ENCODE data around the gene NOBOX. TPM values are rescaled to one million over a fixed set of nuclear protein-coding genes. Genes with fewer than 3 reads are reported as not detected.

The NOBOX gene
- polyA plus RNA-seq, 1 donor, result not detected

GRCh38 chr7:144398291-144398690, 5.2 kb downstream of the NOBOX start:
- no peaks in the 10 kb centered on the region for H3K4me1 ChIP-seq (ENCODE audit: control insufficient read depth, insufficient read depth, low read length)
- peaks cover 3% of the 10 kb centered on the region for H3K27me3 ChIP-seq (ENCODE audit: control insufficient read depth, insufficient read depth, low read length)
- no peak overlapping the region for H3K27ac ChIP-seq (ENCODE audit: low read length)
- WGBS (ENCODE audit: insufficient coverage, low lambda C conversion rate), result 100% methylated on average over 1 of the region's 9 CpGs
- H3K36me3 ChIP-seq (ENCODE audit: control insufficient read depth, insufficient read depth, low read length), result no peaks in the 10 kb centered on the region
- no peak overlapping the region for H3K4me3 ChIP-seq (ENCODE audit: low read length)
- H3K9me3 ChIP-seq (ENCODE audit: control insufficient read depth, low read depth, low read length), result no peaks in the 10 kb centered on the region
- no peak for DNase-seq

- WGBS (ENCODE audit: insufficient coverage, low lambda C conversion rate), result 60% methylated on average over 1 of the region's 4 CpGs
- Histone ChIP-seq H3K4me3 (ENCODE audit: low read length) (no peak overlapping the region), H3K9me3 (ENCODE audit: control insufficient read depth, low read depth, low read length) (no peaks in the 10 kb centered on the region), H3K4me1 (ENCODE audit: control insufficient read depth, insufficient read depth, low read length) (no peaks in the 10 kb centered on the region), H3K27ac (ENCODE audit: low read length) (no peak overlapping the region), H3K36me3 (ENCODE audit: control insufficient read depth, insufficient read depth, low read length) (no peaks in the 10 kb centered on the region), H3K27me3 (ENCODE audit: control insufficient read depth, insufficient read depth, low read length) (peaks cover 3% of the 10 kb centered on the region)
- DNase-seq, result no peak
Measured at GRCh38 chr7:144397086-144397485, 6.4 kb downstream of the NOBOX start.

DNA sequence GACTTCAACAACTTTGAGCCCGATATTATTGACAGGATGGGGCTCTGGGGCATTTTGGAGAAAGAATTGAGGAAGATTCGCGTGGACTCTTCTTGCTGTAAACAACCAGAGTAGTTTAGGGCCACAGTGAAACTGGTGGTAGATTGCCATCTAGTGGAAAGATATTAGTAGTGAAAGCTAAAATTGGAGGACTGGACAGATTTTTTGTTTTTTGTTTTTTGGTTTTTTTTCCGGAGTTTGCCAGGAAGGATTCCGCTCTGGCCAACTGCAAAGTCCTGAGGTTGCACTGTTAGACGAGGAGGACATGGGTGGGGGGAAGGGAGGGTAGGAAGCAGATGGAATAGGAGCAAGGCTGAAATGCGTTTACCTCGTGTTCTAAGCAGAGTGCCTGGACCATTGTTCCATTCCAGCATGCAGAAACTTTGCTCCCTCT, 11.7 kb downstream of the NOBOX start:
- Histone ChIP-seq H3K9me3 (ENCODE audit: control insufficient read depth, low read depth, low read length) (no peaks in the 10 kb centered on the region), H3K27ac (ENCODE audit: low read length) (no peak overlapping the region), H3K27me3 (ENCODE audit: control insufficient read depth, insufficient read depth, low read length) (peaks cover 3% of the 10 kb centered on the region), H3K36me3 (ENCODE audit: control insufficient read depth, insufficient read depth, low read length) (no peaks in the 10 kb centered on the region), H3K4me1 (ENCODE audit: control insufficient read depth, insufficient read depth, low read length) (peaks cover 3% of the 10 kb centered on the region), H3K4me3 (ENCODE audit: low read length) (no peak overlapping the region)
- DNase-seq, result peak in 1 of 2 donors; percentile 46
- WGBS (ENCODE audit: insufficient coverage, low lambda C conversion rate), result 0% methylated on average over 3 of the region's 8 CpGs

DNA sequence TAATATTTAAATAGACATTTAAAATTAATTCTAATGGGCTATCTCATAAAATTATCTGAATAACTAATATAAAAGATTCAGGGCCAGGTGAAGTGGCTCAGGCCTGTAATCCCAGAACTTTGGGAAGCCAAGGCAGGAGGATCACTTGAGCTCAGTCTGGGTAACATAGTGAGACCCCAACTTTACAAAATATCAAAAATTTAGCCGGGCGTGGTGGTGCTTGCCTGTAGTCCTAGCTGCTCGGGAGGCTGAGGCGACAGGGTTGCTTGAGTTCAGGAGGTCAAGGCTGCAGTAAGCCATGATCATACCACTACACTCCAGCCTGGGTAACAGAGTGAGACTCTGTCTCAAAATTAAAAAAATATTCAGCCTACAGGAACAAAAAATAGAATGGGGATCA, 12.5 kb downstream of the NOBOX start:
- Histone ChIP-seq H3K27me3 (ENCODE audit: control insufficient read depth, insufficient read depth, low read length) (peaks cover 3% of the 10 kb centered on the region), H3K4me3 (ENCODE audit: low read length) (no peak overlapping the region), H3K4me1 (ENCODE audit: control insufficient read depth, insufficient read depth, low read length) (peaks cover 7% of the 10 kb centered on the region), H3K27ac (ENCODE audit: low read length) (no peak overlapping the region), H3K9me3 (ENCODE audit: control insufficient read depth, low read depth, low read length) (no peaks in the 10 kb centered on the region), H3K36me3 (ENCODE audit: control insufficient read depth, insufficient read depth, low read length) (no peaks in the 10 kb centered on the region)
- no peak for DNase-seq
- no CpG with 5 or more reads among the region's 4 CpGs for WGBS (ENCODE audit: insufficient coverage, low lambda C conversion rate)

GRCh38 chr7:144390481-144390880, 13.0 kb downstream of the NOBOX start:
- no peaks in the 10 kb centered on the region for H3K9me3 ChIP-seq (ENCODE audit: control insufficient read depth, low read depth, low read length)
- peak in 1 of 2 donors; percentile 16 for DNase-seq
- H3K27ac ChIP-seq (ENCODE audit: low read length), result no peak overlapping the region
- H3K4me3 ChIP-seq (ENCODE audit: low read length), result no peak overlapping the region
- H3K4me1 ChIP-seq (ENCODE audit: control insufficient read depth, insufficient read depth, low read length), result peaks cover 7% of the 10 kb centered on the region
- H3K27me3 ChIP-seq (ENCODE audit: control insufficient read depth, insufficient read depth, low read length), result peaks cover 3% of the 10 kb centered on the region
- 83% methylated on average over 2 of the region's 7 CpGs for WGBS (ENCODE audit: insufficient coverage, low lambda C conversion rate)
- no peaks in the 10 kb centered on the region for H3K36me3 ChIP-seq (ENCODE audit: control insufficient read depth, insufficient read depth, low read length)

- no peak overlapping the region for H3K4me3 ChIP-seq (ENCODE audit: low read length)
- no peaks in the 10 kb centered on the region for H3K9me3 ChIP-seq (ENCODE audit: control insufficient read depth, low read depth, low read length)
- H3K27me3 ChIP-seq (ENCODE audit: control insufficient read depth, insufficient read depth, low read length), result peaks cover 3% of the 10 kb centered on the region
- no peak overlapping the region for H3K27ac ChIP-seq (ENCODE audit: low read length)
- DNase-seq, result no peak
- no CpG with 5 or more reads among the region's 5 CpGs for WGBS (ENCODE audit: insufficient coverage, low lambda C conversion rate)
- peaks cover 17% of the 10 kb centered on the region for H3K4me1 ChIP-seq (ENCODE audit: control insufficient read depth, insufficient read depth, low read length)
- H3K36me3 ChIP-seq (ENCODE audit: control insufficient read depth, insufficient read depth, low read length), result no peaks in the 10 kb centered on the region
Measured at GRCh38 chr7:144388950-144389349, 14.5 kb downstream of the NOBOX start.

GRCh38 chr7:144386741-144387140, 16.8 kb downstream of the NOBOX start:
- no peaks in the 10 kb centered on the region for H3K9me3 ChIP-seq (ENCODE audit: control insufficient read depth, low read depth, low read length)
- H3K36me3 ChIP-seq (ENCODE audit: control insufficient read depth, insufficient read depth, low read length), result no peaks in the 10 kb centered on the region
- H3K27ac ChIP-seq (ENCODE audit: low read length), result peak overlapping the region; percentile 98
- H3K27me3 ChIP-seq (ENCODE audit: control insufficient read depth, insufficient read depth, low read length), result no peaks in the 10 kb centered on the region
- no peak for DNase-seq
- H3K4me3 ChIP-seq (ENCODE audit: low read length), result no peak overlapping the region
- peaks cover 17% of the 10 kb centered on the region for H3K4me1 ChIP-seq (ENCODE audit: control insufficient read depth, insufficient read depth, low read length)

GRCh38 chr7:144384555-144385245, 18.8 kb downstream of the NOBOX start:
- H3K27me3 ChIP-seq (ENCODE audit: control insufficient read depth, insufficient read depth, low read length), result no peaks in the 10 kb centered on the region
- WGBS (ENCODE audit: insufficient coverage, low lambda C conversion rate), result 40% methylated on average over 1 of the region's 12 CpGs
- no peaks in the 10 kb centered on the region for H3K9me3 ChIP-seq (ENCODE audit: control insufficient read depth, low read depth, low read length)
- H3K36me3 ChIP-seq (ENCODE audit: control insufficient read depth, insufficient read depth, low read length), result peaks cover 8% of the 10 kb centered on the region
- peaks cover 17% of the 10 kb centered on the region for H3K4me1 ChIP-seq (ENCODE audit: control insufficient read depth, insufficient read depth, low read length)
- H3K27ac ChIP-seq (ENCODE audit: low read length), result peak overlapping the region; percentile 98
- DNase-seq, result peak; percentile 66 to 84
- peak overlapping the region; percentile 48 for H3K4me3 ChIP-seq (ENCODE audit: low read length)

GRCh38 chr7:144384071-144384470, 19.4 kb downstream of the NOBOX start:
- Histone ChIP-seq H3K4me3 (ENCODE audit: low read length) (peak overlapping the region; percentile 48), H3K4me1 (ENCODE audit: control insufficient read depth, insufficient read depth, low read length) (peaks cover 17% of the 10 kb centered on the region), H3K27me3 (ENCODE audit: control insufficient read depth, insufficient read depth, low read length) (no peaks in the 10 kb centered on the region), H3K9me3 (ENCODE audit: control insufficient read depth, low read depth, low read length) (no peaks in the 10 kb centered on the region), H3K36me3 (ENCODE audit: control insufficient read depth, insufficient read depth, low read length) (peaks cover 13% of the 10 kb centered on the region), H3K27ac (ENCODE audit: low read length) (peak overlapping the region; percentile 98)
- WGBS (ENCODE audit: insufficient coverage, low lambda C conversion rate), result no CpG with 5 or more reads among the region's 4 CpGs
- peak; percentile 87 to 95 for DNase-seq

DNA sequence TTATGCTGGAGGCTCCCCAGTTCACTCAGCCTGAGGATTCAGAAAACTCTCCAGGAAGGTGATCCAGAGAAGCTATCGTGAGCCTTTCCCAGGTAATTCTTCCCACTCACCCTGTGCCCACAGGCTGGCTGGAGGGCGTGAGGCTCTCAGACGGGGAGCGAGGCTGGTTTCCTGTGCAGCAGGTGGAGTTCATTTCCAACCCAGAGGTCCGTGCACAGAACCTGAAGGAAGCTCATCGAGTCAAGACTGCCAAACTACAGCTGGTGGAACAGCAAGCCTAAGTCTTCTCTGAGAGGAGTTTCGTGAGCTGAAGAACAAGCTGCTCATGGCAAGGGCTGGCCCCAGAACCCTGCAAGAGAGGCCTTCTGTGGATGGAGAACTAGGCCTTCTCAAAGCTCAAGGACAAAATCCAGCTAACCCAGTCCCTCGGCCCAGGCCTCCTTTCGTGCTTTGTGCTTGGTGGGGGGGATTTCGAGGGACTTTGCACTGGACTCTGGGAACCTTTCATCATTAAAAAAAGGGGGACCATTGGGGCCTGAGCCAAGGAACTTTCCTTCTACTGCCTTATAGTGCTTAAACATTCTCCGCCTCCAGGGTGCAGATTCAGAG, 23.6 kb downstream of the NOBOX start:
- WGBS (ENCODE audit: insufficient coverage, low lambda C conversion rate), result no CpG with 5 or more reads among the region's 11 CpGs
- H3K27me3 ChIP-seq (ENCODE audit: control insufficient read depth, insufficient read depth, low read length), result no peaks in the 10 kb centered on the region
- DNase-seq, result no peak
- peaks cover 33% of the 10 kb centered on the region for H3K36me3 ChIP-seq (ENCODE audit: control insufficient read depth, insufficient read depth, low read length)
- H3K27ac ChIP-seq (ENCODE audit: low read length), result no peak overlapping the region
- no peaks in the 10 kb centered on the region for H3K9me3 ChIP-seq (ENCODE audit: control insufficient read depth, low read depth, low read length)
- H3K4me3 ChIP-seq (ENCODE audit: low read length), result no peak overlapping the region
- peaks cover 6% of the 10 kb centered on the region for H3K4me1 ChIP-seq (ENCODE audit: control insufficient read depth, insufficient read depth, low read length)

- no peak for DNase-seq
- no peaks in the 10 kb centered on the region for H3K4me1 ChIP-seq (ENCODE audit: control insufficient read depth, insufficient read depth, low read length)
Measured at GRCh38 chr7:144378651-144379050, 24.8 kb downstream of the NOBOX start.

More at GRCh38 chr7:144378651-144379050, 24.8 kb downstream of the NOBOX start:
- Histone ChIP-seq H3K36me3 (ENCODE audit: control insufficient read depth, insufficient read depth, low read length) (peaks cover 33% of the 10 kb centered on the region), H3K27me3 (ENCODE audit: control insufficient read depth, insufficient read depth, low read length) (no peaks in the 10 kb centered on the region), H3K9me3 (ENCODE audit: control insufficient read depth, low read depth, low read length) (no peaks in the 10 kb centered on the region), H3K4me3 (ENCODE audit: low read length) (no peak overlapping the region), H3K27ac (ENCODE audit: low read length) (no peak overlapping the region)
- 100% methylated on average over 1 of the region's 9 CpGs for WGBS (ENCODE audit: insufficient coverage, low lambda C conversion rate)
